ENCODE data around the gene AMOTL2. TPM values are rescaled to one million over a fixed set of nuclear protein-coding genes. Genes with fewer than 3 reads are reported as not detected.

AMOTL2 gene
- total RNA-seq, 4 donors from 2014 or later: 17.9 to 29.9 (median 20.6) TPM

DNA sequence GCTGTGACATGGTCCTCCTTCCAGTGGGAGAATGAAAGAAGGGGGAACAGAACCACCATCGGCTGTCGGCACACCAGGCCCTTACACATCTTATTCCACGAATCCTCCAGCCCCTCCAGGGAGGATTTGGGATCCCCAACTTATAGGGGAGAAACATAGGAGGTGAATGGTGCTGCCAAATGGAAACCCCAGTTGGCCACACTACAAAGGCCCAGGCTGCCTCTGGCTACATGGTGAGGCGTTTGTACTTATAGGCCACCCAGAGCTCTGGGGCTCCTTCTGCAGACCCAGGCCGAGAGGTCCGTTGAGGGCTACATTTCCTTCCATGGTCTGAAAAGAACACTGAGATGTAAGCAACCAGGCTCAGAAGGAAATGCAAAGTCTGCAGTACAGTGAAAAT, 12.0 kb downstream of the AMOTL2 start:
- intact Hi-C loops (cut with DNase I; ENCODE audit: low total_unique reads) (loop anchor here (5.0 to 10.0 kb wide), 3 partner anchors 110 to 1637 kb away; partner anchors contain the start of genes CDV3, NPHP3 and RYK), in situ Hi-C loops (cut with MboI; ENCODE audit: low sequenced_read_pairs in 4 of 4) (no loop called here)
- Histone ChIP-seq H3K27ac (peak overlapping the region; percentile 72 to 99 (median 97)), H3K4me1 (peaks cover 83 to 98% of the 10 kb centered on the region in 2 donors), H3K27me3 (no peaks in the 10 kb centered on the region), H3K9me3 (no peaks in the 10 kb centered on the region), H3K4me3 (no peak overlapping the region), H3K36me3 (peaks cover 0 to 54% of the 10 kb centered on the region in 2 donors)
- ATAC-seq (no peak), DNase-seq (no peak)
- no peak for TF ChIP-seq POLR2A (IDR thresholded peaks at IDR 0.05)
- TF ChIP-seq, protein P1, sequence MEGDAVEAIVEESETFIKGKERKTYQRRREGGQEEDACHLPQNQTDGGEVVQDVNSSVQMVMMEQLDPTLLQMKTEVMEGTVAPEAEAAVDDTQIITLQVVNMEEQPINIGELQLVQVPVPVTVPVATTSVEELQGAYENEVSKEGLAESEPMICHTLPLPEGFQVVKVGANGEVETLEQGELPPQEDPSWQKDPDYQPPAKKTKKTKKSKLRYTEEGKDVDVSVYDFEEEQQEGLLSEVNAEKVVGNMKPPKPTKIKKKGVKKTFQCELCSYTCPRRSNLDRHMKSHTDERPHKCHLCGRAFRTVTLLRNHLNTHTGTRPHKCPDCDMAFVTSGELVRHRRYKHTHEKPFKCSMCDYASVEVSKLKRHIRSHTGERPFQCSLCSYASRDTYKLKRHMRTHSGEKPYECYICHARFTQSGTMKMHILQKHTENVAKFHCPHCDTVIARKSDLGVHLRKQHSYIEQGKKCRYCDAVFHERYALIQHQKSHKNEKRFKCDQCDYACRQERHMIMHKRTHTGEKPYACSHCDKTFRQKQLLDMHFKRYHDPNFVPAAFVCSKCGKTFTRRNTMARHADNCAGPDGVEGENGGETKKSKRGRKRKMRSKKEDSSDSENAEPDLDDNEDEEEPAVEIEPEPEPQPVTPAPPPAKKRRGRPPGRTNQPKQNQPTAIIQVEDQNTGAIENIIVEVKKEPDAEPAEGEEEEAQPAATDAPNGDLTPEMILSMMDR (IDR thresholded peaks at IDR 0.05 in 4 of 5, conservative IDR thresholded peaks at IDR 0.05 in 1 of 5): no peak

DNA sequence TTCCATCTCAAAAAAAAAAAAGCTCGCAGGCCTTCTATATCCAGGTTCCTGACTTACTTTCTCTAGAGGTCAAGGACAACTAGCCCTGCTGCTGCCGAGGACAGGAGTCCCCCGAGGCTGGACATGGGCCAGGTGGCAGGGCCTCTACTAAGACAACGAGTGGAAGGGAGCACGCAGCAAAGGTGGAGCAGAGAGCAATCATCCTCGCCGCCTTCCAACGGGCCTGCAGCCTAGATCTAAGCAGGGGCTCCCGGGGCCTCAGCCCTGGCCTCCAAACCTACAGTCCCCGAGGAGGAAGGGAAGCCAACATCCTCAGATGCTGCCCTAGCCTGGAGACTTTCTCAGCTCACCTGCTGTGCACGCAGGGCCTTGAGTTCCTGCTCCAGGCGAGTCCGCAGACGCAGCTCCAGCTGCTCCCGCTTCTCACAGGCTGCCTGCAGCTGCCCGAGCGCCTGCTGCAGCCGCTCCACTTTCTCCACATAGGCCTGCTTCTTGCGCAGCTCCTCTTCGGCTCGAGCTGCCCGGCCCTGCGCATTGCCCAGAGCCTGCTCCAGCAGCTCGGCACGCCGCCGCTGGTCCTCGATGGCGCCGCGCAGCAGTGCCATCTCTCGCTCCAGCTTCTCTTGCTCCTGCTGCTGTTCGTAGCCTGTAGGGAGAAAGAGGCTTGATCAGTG, 12.9 kb downstream of the AMOTL2 start:
- H3K36me3 ChIP-seq: peaks cover 0 to 59% of the 10 kb centered on the region in 2 donors
- no peak for TF ChIP-seq POLR2A (IDR thresholded peaks at IDR 0.05)
- TF ChIP-seq, protein P1 (IDR thresholded peaks at IDR 0.05 in 4 of 5, conservative IDR thresholded peaks at IDR 0.05 in 1 of 5): no peak
- H3K27ac ChIP-seq: peak overlapping the region in 3 of 4 donors; percentile 97 to 99 (median 97)
- no peaks in the 10 kb centered on the region for H3K9me3 ChIP-seq
- ATAC-seq: no peak
- in situ Hi-C loops (cut with MboI; ENCODE audit: low sequenced_read_pairs in 4 of 4): no loop called here
- intact Hi-C loops (cut with DNase I; ENCODE audit: low total_unique reads): loop anchor here (5.0 to 10.0 kb wide), 3 partner anchors 109 to 1636 kb away; partner anchors contain the start of genes CDV3, NPHP3 and RYK
- peaks cover 82 to 98% of the 10 kb centered on the region in 2 donors for H3K4me1 ChIP-seq
- no peak overlapping the region for H3K4me3 ChIP-seq
- H3K27me3 ChIP-seq: no peaks in the 10 kb centered on the region
- no peak for DNase-seq

DNA sequence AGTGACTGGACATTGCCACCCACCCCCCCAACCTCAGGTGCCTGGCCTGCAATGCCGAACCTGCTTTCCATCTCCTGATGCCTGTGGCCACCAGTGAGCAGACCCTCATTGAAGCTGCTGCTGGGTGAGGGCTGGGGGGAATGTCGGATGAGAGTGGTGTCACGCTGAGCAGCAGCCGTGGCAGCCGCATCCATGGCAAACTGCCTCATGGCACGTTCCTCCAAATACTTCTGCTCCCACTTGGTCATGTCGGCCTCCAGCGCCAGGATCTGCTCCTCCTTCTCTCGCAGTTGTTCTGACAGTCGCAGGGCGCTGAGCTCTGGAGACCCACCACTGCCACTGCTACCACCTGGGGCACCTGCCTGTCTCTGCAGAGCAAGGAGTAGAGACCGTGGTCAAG, 14.2 kb downstream of the AMOTL2 start:
- DNase-seq: no peak
- in situ Hi-C loops (cut with MboI; ENCODE audit: low sequenced_read_pairs in 4 of 4) (no loop called here), intact Hi-C loops (cut with DNase I; ENCODE audit: low total_unique reads) (loop anchor here (5.0 to 10.0 kb wide), 3 partner anchors 108 to 1635 kb away; partner anchors contain the start of genes CDV3, NPHP3 and RYK)

DNA sequence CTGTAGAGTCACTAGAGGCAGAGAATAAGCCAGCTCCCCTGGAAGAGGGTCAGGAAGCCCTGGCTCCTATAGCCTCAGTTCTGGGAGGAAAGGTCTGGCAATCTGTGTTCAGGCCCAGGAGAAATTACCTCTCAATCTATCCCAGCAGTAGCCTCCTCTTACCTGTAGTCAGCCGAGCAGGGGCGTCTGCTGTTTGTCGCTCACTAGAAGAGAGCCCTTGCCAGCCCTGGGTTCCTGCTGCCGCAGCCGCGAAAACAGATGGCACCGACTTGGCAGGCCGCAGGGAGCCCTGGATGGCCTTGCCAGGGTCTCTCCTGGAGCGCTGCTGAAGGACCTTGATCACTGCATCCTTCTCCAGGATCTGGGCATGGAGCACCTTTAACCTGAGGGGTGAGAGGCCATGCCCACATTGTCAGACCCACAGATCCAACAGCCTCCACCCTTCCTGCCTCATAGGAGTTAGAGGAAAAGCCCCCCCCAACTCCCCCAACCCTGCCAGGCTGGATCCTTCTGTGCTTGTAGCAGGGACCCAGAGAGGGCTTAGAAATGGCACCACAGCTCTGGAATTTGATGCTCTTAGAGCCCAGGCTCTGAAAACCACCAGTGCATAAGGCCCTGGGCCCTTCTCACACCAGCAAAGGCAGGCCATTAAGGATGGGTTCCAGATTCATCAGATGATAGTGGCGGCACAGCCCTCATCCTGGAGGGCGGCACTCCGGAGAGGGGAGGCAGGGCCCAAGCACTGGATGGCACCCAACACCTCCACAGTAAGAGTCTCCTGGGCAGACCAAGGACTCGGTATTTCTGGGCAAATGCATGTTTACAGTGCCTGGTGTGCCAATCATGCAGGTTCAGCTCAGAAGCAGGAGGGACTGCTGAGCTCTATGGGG, 14.9 kb downstream of the AMOTL2 start:
- ATAC-seq (no peak), DNase-seq (peak in 1 of 2 donors; percentile 48)
- peak overlapping the region; percentile 41 to 99 (median 75) for H3K27ac ChIP-seq
- H3K9me3 ChIP-seq: no peaks in the 10 kb centered on the region
- TF ChIP-seq POLR2A (IDR thresholded peaks at IDR 0.05): no peak
- TF ChIP-seq, protein P1 (IDR thresholded peaks at IDR 0.05 in 4 of 5, conservative IDR thresholded peaks at IDR 0.05 in 1 of 5): no peak
- no peaks in the 10 kb centered on the region for H3K27me3 ChIP-seq
- peaks cover 75 to 87% of the 10 kb centered on the region in 2 donors for H3K4me1 ChIP-seq
- H3K36me3 ChIP-seq: peaks cover 0 to 52% of the 10 kb centered on the region in 2 donors
- in situ Hi-C loops (cut with MboI; ENCODE audit: low sequenced_read_pairs in 4 of 4) (no loop called here), intact Hi-C loops (cut with DNase I; ENCODE audit: low total_unique reads) (loop anchor here (5.0 to 10.0 kb wide), 3 partner anchors 107 to 1635 kb away; partner anchors contain the start of genes CDV3, NPHP3 and RYK)
- no peak overlapping the region for H3K4me3 ChIP-seq

More for the DNA sequence above, 14.2 kb downstream of the AMOTL2 start:
- peaks cover 0 to 52% of the 10 kb centered on the region in 2 donors for H3K36me3 ChIP-seq
- no peak for TF ChIP-seq POLR2A (IDR thresholded peaks at IDR 0.05)
- TF ChIP-seq, protein P1 (IDR thresholded peaks at IDR 0.05 in 4 of 5, conservative IDR thresholded peaks at IDR 0.05 in 1 of 5): no peak
- H3K27ac ChIP-seq: peak overlapping the region in 3 of 4 donors; percentile 41 to 99 (median 97)
- peaks cover 77 to 89% of the 10 kb centered on the region in 2 donors for H3K4me1 ChIP-seq
- H3K9me3 ChIP-seq: no peaks in the 10 kb centered on the region
- no peaks in the 10 kb centered on the region for H3K27me3 ChIP-seq
- H3K4me3 ChIP-seq: no peak overlapping the region
- no peak for ATAC-seq
